AG04449 (cell line): Measurements from ENCODE around the gene RSBN1L.

Source experiments
- CTCF ChIA-PET: fragments of 350-600 bp; formaldehyde crosslinking; extraction: SDS; loops from one replicate; lab custom pipeline; 2021; ENCODE audit warnings: antibody characterized with exemption; lab: Yijun Ruan, JAX
- POLR2A ChIA-PET: fragments of 400-600, 350-600 bp; formaldehyde crosslinking; extraction: SDS; loops from one replicate; lab custom pipeline; 2020; ENCODE audit warnings: antibody characterized with exemption, inconsistent platforms; lab: Yijun Ruan, JAX
- DNase-seq: peaks from one replicate; pipeline ENCODE4 v3.0.0-alpha.2; 2010; ENCODE audit warnings: low read depth, low spot score
- H3K4me3 ChIP-seq: 2 replicates; pipeline ENCODE4 v1.5.1; 2011; ENCODE audit warnings: low read depth, mild to moderate bottlenecking, control low read depth, low read length
- CTCF ChIP-seq: IDR thresholded peaks from one replicate; pipeline ENCODE4 v1.5.1; 2011; ENCODE audit warnings: mild to moderate bottlenecking, moderate library complexity, low read length, control low read depth, inconsistent platforms; ENCODE audit not compliant: insufficient read depth; ENCODE audit errors: missing control alignments

RSBN1L gene

GRCh38 chr7:77824636-77825035 lies 128.4 kb downstream of the RSBN1L start:
- ChIA-PET POLR2A (no interaction called here), CTCF (interaction anchor here (1.6 kb wide), 2 partner anchors 11 to 173 kb away, joined by 3 to 8 read pairs; no protein-coding TSS in a partner anchor)
- H3K4me3 ChIP-seq = no peak overlapping the region
- DNase-seq = no peak
- TF ChIP-seq CTCF = no peak

GRCh38 chr7:77825131-77825530 lies 128.9 kb downstream of the RSBN1L start:
- POLR2A ChIA-PET = no interaction called here
- TF ChIP-seq CTCF = no peak
- CTCF ChIA-PET = interaction anchor here (1.6 kb wide), 1 partner anchor 12 kb away, joined by 3 read pairs; no protein-coding TSS in a partner anchor

GRCh38 chr7:77826300-77826699 lies 130.0 kb downstream of the RSBN1L start:
- ChIA-PET POLR2A (no interaction called here), CTCF (no interaction called here)
- no peak overlapping the region for H3K4me3 ChIP-seq
- no peak for DNase-seq
- TF ChIP-seq CTCF = no peak

More at GRCh38 chr7:77825131-77825530, 128.9 kb downstream of the RSBN1L start:
- no peak overlapping the region for H3K4me3 ChIP-seq
- DNase-seq = no peak

GRCh38 chr7:77827999-77828398 lies 131.7 kb downstream of the RSBN1L start:
- no peak for DNase-seq
- H3K4me3 ChIP-seq = no peak overlapping the region
- ChIA-PET CTCF (interaction anchor here (1.7 kb wide), 1 partner anchor 13 kb away, joined by 3 read pairs; no protein-coding TSS in a partner anchor), POLR2A (no interaction called here)
- TF ChIP-seq CTCF = no peak

- no peak for TF ChIP-seq CTCF
- no peak for DNase-seq
- POLR2A ChIA-PET = no interaction called here
- CTCF ChIA-PET = no interaction called here
- no peak overlapping the region for H3K4me3 ChIP-seq
These were observed 134.5 kb downstream of the RSBN1L start for GRCh38 chr7:77830649-77831355.

- H3K4me3 ChIP-seq = no peak overlapping the region
- CTCF ChIA-PET = no interaction called here
- POLR2A ChIA-PET = no interaction called here
These were observed 135.2 kb downstream of the RSBN1L start for GRCh38 chr7:77831481-77831880.

More at GRCh38 chr7:77831481-77831880, 135.2 kb downstream of the RSBN1L start:
- DNase-seq = no peak
- TF ChIP-seq CTCF = no peak
